Neuronal stem cell (in vitro differentiated cells): ENCODE results near the gene ZSWIM2.

Experiments
- DNase-seq: peaks from one replicate; pipeline ENCODE4 v3.0.0-alpha.2; 2013; ENCODE audit warnings: low spot score
- H2AFZ ChIP-seq: one replicate; pipeline ENCODE4 v1.6.1; 2013; ENCODE audit warnings: mild to moderate bottlenecking, low read length, inconsistent platforms
- H2AK5ac ChIP-seq: 2 replicates; pipeline ENCODE4 v1.6.1; 2013; ENCODE audit warnings: low read depth, mild to moderate bottlenecking, inconsistent platforms, low read length, moderate library complexity, mixed read lengths
- H2BK120ac ChIP-seq: 2 replicates; pipeline ENCODE4 v1.6.1; 2013; ENCODE audit warnings: low read depth, mild to moderate bottlenecking, inconsistent platforms, low read length, moderate library complexity, mixed read lengths
- H2BK12ac ChIP-seq: one replicate; pipeline ENCODE4 v1.6.1; 2013; ENCODE audit warnings: low read length, inconsistent platforms
- H2BK15ac ChIP-seq: 2 replicates; pipeline ENCODE4 v1.6.1; 2013; ENCODE audit warnings: mild to moderate bottlenecking, low read length, inconsistent platforms, mixed read lengths
- H2BK5ac ChIP-seq: one replicate; pipeline ENCODE4 v1.6.1; 2013; ENCODE audit warnings: inconsistent platforms, mild to moderate bottlenecking, low read length, moderate library complexity
- H3K14ac ChIP-seq: one replicate; pipeline ENCODE4 v1.6.1; 2013; ENCODE audit warnings: low read length, inconsistent platforms
- H3K18ac ChIP-seq: 2 replicates; pipeline ENCODE4 v1.6.1; 2013; ENCODE audit warnings: low read length, inconsistent platforms
- H3K23ac ChIP-seq: 2 replicates; pipeline ENCODE4 v1.6.1; 2013; ENCODE audit warnings: low read depth, mild to moderate bottlenecking, mixed read lengths, low read length, inconsistent platforms; ENCODE audit not compliant: poor library complexity
- H3K27ac ChIP-seq: replicated peaks from 3 replicates; pipeline ENCODE4 v1.5.1; 2013; ENCODE audit warnings: low read length, inconsistent platforms
- H3K27me3 ChIP-seq, 3 experiments: 2 replicates each; pipeline ENCODE4 v1.6.1; 2013; ENCODE audit warnings: low read length in 3 of 3, mild to moderate bottlenecking in 2 of 3, inconsistent platforms in 1 of 3, low read depth in 1 of 3, mixed read lengths in 1 of 3, moderate library complexity in 1 of 3; ENCODE audit not compliant: control insufficient read depth in 3 of 3, insufficient read depth in 3 of 3
- H3K36me3 ChIP-seq, 2 donors: replicated peaks in 1 of 2; 2 replicates each; pipeline ENCODE4 v1.6.1; 2013; ENCODE audit warnings: low read length in 2 of 2; ENCODE audit not compliant: control insufficient read depth in 2 of 2, insufficient read depth in 2 of 2
- H3K4ac ChIP-seq: 2 replicates; pipeline ENCODE4 v1.6.1; 2013; ENCODE audit warnings: inconsistent platforms, mild to moderate bottlenecking, low read length, moderate library complexity
- H3K4me1 ChIP-seq, 2 donors: 1 replicate in 1 of 2; 2 replicates in 1 of 2; pipeline ENCODE4 v1.6.1; 2013; ENCODE audit warnings: low read length in 2 of 2, low read depth in 1 of 2; ENCODE audit not compliant: control insufficient read depth in 2 of 2, insufficient read depth in 1 of 2
- H3K4me2 ChIP-seq: one replicate; pipeline ENCODE4 v1.6.1; 2013; ENCODE audit warnings: mild to moderate bottlenecking, low read length, inconsistent platforms; ENCODE audit not compliant: insufficient read depth, poor library complexity, severe bottlenecking
- H3K4me3 ChIP-seq, 2 donors: 2 replicates each; pipeline ENCODE4 v1.5.1; 2013; ENCODE audit warnings: low read length in 2 of 2, mild to moderate bottlenecking in 2 of 2, inconsistent platforms in 1 of 2, moderate library complexity in 1 of 2
- H3K79me1 ChIP-seq: one replicate; pipeline ENCODE4 v1.6.1; 2013; ENCODE audit warnings: low read depth, mild to moderate bottlenecking, inconsistent platforms, low read length, moderate library complexity
- H3K9ac ChIP-seq: one replicate; pipeline ENCODE4 v1.6.1; 2013; ENCODE audit warnings: mild to moderate bottlenecking, low read depth, low read length, inconsistent platforms; ENCODE audit not compliant: poor library complexity
- H3K9me3 ChIP-seq, 2 donors: replicated peaks in 1 of 2; 2 replicates each; pipeline versions ENCODE3 to v1.6.1; 2013; ENCODE audit warnings: low read length in 2 of 2, mild to moderate bottlenecking in 2 of 2, inconsistent platforms in 1 of 2, low read depth in 1 of 2, mixed read lengths in 1 of 2, moderate library complexity in 1 of 2; ENCODE audit not compliant: control insufficient read depth in 2 of 2, insufficient read depth in 1 of 2
- H4K8ac ChIP-seq: one replicate; pipeline ENCODE4 v1.6.1; 2013; ENCODE audit warnings: low read depth, mild to moderate bottlenecking, inconsistent platforms, low read length, moderate library complexity
- H4K91ac ChIP-seq: one replicate; pipeline ENCODE4 v1.6.1; 2013; ENCODE audit warnings: low read length, low read depth, mild to moderate bottlenecking, inconsistent platforms; ENCODE audit not compliant: poor library complexity
- WGBS, 2 donors: extraction: QIAGEN DNeasy Blood & Tissue Kit; methylation state at CpG; one replicate each; pipeline ENCODE4 v1.1.7; 2013; ENCODE audit warnings: missing lambda C conversion rate in 2 of 2, mixed read lengths in 1 of 2; ENCODE audit not compliant: insufficient read length in 2 of 2, insufficient replicate concordance in 1 of 2; ENCODE audit errors: extremely low coverage in 2 of 2; 5-methylcytosine and 5-hydroxymethylcytosine counted together

ZSWIM2 gene

DNA sequence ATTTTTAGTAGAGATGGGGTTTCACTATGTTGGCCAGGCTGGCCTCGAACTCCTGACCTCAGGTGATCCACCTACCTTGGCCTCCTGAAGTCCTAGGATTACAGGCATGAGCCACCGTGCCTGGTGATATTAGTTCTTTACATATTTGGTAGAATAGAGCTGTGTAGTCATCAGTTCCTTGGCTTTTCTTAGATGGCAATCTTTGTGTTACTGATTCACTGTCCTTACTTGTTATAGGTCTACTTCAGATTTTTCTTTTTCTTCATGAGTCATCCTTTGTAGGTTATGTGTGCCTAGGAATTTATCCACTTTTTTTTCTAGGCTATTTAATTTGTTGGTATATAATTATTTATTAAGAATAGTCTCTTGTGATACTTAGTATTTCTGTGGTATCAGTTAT lies 30.3 kb upstream of the ZSWIM2 start:
- Histone ChIP-seq H2BK12ac (no peak overlapping the region), H3K4me2 (no peak overlapping the region), H2BK5ac (no peak overlapping the region), H4K91ac (no peak overlapping the region), H3K23ac (no peak overlapping the region), H3K18ac (no peak overlapping the region), H3K79me1 (no peaks in the 10 kb centered on the region), H3K9ac (no peak overlapping the region), H3K4me1 (peaks cover 0 to 2% of the 10 kb centered on the region in 2 donors), H2BK15ac (no peak overlapping the region), H2AFZ (no peak overlapping the region), H3K4me3 (no peak overlapping the region), H4K8ac (no peak overlapping the region), H3K9me3 (peaks cover 0 to 14% of the 10 kb centered on the region in 2 donors), H3K4ac (no peak overlapping the region), H3K27ac (no peak overlapping the region), H3K36me3 (no peaks in the 10 kb centered on the region), H3K27me3 (no peaks in the 10 kb centered on the region), H3K14ac (no peak overlapping the region), H2AK5ac (no peak overlapping the region), H2BK120ac (no peak overlapping the region)
- WGBS, 2 donors: no CpG with 5 or more reads among the region's 2 CpGs
- DNase-seq: no peak

DNA sequence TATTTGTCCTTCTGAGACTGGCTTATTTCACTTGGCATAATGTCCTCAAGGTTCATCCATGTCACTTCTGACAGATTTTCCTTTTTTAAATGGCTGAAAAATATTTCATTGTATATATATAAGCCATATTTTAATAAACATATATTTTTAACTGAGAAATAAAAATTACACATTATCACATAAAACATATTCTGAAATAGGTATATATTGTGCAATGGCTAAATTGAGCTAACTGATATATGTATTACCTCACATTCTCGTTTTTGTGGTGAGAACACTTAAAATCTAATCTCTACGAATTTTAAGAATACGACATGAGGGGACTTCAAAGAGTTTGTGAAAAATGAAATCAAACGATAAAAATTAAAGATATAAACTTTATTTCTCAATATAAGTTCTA lies 25.7 kb upstream of the ZSWIM2 start:
- Histone ChIP-seq H3K27me3 (no peaks in the 10 kb centered on the region), H3K27ac (no peak overlapping the region), H3K4me3 (no peak overlapping the region), H4K91ac (no peak overlapping the region), H3K4me2 (no peak overlapping the region), H3K4ac (no peak overlapping the region), H2BK120ac (no peak overlapping the region), H3K14ac (no peak overlapping the region), H3K23ac (no peak overlapping the region), H2BK12ac (no peak overlapping the region), H4K8ac (no peak overlapping the region), H3K18ac (no peak overlapping the region), H3K9me3 (peaks cover 0 to 3% of the 10 kb centered on the region in 2 donors), H2BK15ac (no peak overlapping the region), H3K4me1 (no peaks in the 10 kb centered on the region), H3K36me3 (no peaks in the 10 kb centered on the region), H3K79me1 (no peaks in the 10 kb centered on the region), H2BK5ac (no peak overlapping the region), H2AK5ac (no peak overlapping the region), H2AFZ (no peak overlapping the region), H3K9ac (no peak overlapping the region)
- WGBS, 2 donors: no CpG with 5 or more reads among the region's 4 CpGs
- DNase-seq: no peak

DNA sequence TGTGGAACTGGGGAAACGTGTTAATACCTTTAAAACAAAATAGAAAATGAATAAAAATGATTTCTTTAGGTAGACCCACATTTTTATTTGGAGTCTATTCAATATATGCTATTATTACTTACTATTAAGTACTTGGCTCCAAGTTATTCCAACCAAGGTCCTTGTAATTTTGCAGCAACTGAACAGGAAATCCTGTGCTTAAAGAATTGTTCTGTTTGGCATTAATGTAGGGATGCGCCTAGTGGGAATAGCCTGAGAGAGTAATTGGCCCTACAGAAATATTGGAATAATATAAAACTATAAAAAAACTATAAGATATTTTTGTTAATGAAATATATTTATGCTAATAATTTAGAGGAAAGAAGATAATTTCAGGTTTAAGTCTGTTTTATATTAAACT lies 22.9 kb upstream of the ZSWIM2 start:
- no peaks in the 10 kb centered on the region for H3K9me3 ChIP-seq
- no peak overlapping the region for H3K18ac ChIP-seq
- no peak overlapping the region for H3K27ac ChIP-seq
- H2AFZ ChIP-seq: no peak overlapping the region
- H2BK15ac ChIP-seq: no peak overlapping the region
- no peak for DNase-seq
- H4K91ac ChIP-seq: no peak overlapping the region
- no peaks in the 10 kb centered on the region for H3K36me3 ChIP-seq
- H4K8ac ChIP-seq: no peak overlapping the region
- no peak overlapping the region for H3K9ac ChIP-seq
- H3K4me1 ChIP-seq: no peaks in the 10 kb centered on the region
- H3K4me3 ChIP-seq: no peak overlapping the region
- H3K79me1 ChIP-seq: no peaks in the 10 kb centered on the region
- no peaks in the 10 kb centered on the region for H3K27me3 ChIP-seq
- no peak overlapping the region for H3K23ac ChIP-seq
- no peak overlapping the region for H3K4ac ChIP-seq
- H2BK12ac ChIP-seq: no peak overlapping the region
- H3K14ac ChIP-seq: no peak overlapping the region
- H3K4me2 ChIP-seq: no peak overlapping the region
- H2BK120ac ChIP-seq: no peak overlapping the region
- no CpG with 5 or more reads among the region's 2 CpGs for WGBS, 2 donors
- no peak overlapping the region for H2BK5ac ChIP-seq
- no peak overlapping the region for H2AK5ac ChIP-seq

DNA sequence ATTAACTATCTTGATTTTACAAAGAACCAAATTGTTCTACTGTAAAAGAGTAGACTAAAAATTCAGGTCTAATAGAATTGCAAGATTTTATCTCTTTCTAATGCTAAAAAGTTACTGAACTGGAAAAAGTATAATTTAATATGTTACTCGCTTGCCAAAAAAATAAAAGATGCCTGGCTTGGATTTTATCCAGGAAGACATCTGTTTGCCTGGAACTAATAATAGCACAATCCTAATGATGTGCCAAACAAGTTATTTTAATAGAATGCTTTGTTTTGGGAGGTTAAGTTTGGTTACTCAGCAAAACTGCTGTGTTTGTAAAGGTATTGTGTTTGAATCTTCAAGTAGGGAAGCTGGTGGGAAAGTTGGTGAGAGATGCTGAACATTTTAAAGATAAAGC lies 19.4 kb upstream of the ZSWIM2 start:
- Histone ChIP-seq H2BK5ac (no peak overlapping the region), H3K4ac (no peak overlapping the region), H2AFZ (no peak overlapping the region), H3K36me3 (no peaks in the 10 kb centered on the region), H3K9ac (no peak overlapping the region), H2BK120ac (no peak overlapping the region), H2AK5ac (no peak overlapping the region), H3K27ac (no peak overlapping the region), H3K4me3 (no peak overlapping the region), H3K4me2 (no peak overlapping the region), H3K4me1 (no peaks in the 10 kb centered on the region), H3K14ac (no peak overlapping the region), H3K9me3 (no peaks in the 10 kb centered on the region), H3K18ac (no peak overlapping the region), H4K8ac (no peak overlapping the region), H2BK12ac (no peak overlapping the region), H4K91ac (no peak overlapping the region), H2BK15ac (no peak overlapping the region), H3K23ac (no peak overlapping the region), H3K27me3 (no peaks in the 10 kb centered on the region), H3K79me1 (no peaks in the 10 kb centered on the region)
- no peak for DNase-seq
- no CpG with 5 or more reads among the region's 1 CpG for WGBS, 2 donors
